HG03520 (cell line): ENCODE results near the gene CEP350.
"Not testable (repeated sequence)": the region's sequence is repeated elsewhere in the genome, so short reads cannot be mapped to it uniquely, and the experiment has no call there.

Experiments
- ATAC-seq: cut with Tn5 transposase; IDR thresholded peaks from one replicate; pipeline ENCODE4 v1.9.1; 2021; ENCODE audit warnings: mild to moderate bottlenecking, moderate library complexity; ENCODE audit not compliant: unreplicated experiment

CEP350 gene

DNA sequence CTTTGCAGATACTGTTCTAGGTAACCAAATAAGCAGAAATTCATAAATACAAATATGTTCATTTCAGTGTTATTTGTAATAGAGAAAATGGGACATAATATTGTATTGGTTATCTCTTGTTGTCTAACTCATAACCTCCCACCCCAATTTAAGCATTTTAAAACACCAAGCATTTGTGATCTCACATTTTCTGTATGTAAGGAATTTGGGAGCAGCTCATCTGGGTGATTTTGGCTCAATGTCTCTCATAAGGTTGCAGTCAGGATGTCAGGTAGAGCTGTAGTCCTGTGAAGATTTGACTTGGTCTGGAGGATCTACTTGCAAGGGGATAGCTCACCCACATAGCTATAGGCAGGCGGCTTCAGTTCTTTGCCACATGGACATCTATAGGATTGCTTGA is 29.5 kb downstream of the CEP350 start:
- ATAC-seq: no peak

DNA sequence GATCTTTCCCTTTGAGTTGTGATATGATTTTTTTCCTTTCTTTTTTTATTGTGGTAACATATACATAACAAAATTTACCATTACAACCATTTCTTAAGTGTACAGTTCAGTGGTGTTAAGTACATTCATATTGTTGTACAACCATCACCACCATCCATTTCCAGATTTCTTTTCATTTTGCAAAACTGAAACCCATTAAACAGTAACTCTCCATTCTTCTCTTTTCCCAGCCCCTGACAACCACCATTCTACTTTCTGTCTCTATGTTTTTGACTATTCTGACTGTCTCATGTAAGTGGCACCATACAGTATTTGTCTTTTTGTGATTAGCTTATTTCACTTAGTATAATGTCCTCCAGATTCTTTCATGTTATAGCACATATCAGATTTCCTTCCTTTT is 30.3 kb downstream of the CEP350 start:
- ATAC-seq: no peak

DNA sequence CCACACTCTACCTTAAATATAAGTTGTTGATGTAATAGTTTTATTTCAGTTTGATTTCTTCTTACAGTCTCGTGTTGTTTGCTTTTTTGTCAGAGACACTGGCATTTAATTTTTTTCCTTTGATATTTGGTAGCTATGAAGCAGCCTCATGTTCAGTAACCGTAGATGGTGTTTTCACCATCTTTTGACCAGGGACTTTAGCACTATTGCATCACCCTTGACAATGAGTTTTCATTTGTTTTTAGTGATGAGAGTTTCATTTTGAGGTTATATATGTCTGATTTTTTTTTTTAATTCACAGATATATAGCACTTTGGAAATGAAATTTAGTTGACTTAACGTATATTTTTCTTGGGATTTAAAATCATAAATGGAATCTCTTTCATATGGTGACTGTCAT is 36.2 kb downstream of the CEP350 start:
- ATAC-seq: no peak

DNA sequence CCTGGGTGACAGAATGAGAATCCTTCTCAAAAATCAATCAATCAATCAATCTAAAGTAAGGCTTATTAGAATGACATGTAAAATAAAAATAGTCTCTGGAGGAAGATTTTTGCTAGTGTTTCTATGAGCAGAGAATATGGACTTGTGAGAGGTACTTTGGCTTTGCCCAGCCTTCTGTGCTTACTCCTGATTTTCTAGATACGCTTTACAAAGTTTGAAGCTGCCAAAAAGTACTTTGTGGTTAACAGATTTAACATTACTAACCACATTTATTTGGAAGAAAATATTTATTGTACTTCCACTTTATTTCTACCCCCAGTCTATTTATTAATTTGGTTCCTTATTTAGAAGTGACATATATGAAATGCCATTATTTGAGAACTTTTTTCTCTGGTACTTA is 41.0 kb downstream of the CEP350 start:
- ATAC-seq: no peak

DNA sequence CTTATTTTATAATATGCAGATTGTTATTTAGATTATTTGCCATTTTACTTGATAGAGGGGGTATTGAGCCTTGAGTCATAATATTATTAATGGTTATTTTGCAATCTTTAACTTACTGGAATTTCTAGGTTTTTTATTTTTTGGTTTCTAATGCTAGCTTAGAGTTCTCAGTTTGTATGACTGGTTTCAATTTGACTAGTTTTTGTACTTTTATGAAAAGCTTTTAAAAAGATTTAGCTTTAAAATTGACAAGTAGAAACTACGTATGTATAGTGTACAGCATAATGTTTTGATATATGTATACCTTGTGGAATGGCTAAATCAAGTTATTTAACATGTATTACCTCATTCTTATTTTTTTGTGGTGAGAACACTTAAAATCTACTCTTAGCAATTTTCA is 41.5 kb downstream of the CEP350 start:
- ATAC-seq: no peak

DNA sequence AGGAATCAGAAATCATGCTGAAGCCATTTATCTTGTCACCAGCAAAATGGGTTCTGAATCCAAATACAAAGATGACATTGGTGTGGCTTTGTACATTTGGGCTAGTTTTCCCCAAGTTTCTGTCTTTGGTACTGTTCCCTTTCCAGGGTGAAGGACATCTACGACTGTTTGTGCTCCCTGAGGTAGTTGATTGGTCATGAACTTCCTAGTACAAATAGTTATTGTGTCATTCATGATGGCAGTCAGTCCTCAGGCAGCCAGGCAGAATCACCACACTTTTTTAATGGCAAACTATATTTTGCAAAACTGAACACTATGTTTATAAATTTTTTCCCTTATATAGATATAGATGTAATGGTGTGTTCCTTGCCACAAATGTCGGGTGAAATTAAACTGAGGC is 46.0 kb downstream of the CEP350 start:
- ATAC-seq: no peak

DNA sequence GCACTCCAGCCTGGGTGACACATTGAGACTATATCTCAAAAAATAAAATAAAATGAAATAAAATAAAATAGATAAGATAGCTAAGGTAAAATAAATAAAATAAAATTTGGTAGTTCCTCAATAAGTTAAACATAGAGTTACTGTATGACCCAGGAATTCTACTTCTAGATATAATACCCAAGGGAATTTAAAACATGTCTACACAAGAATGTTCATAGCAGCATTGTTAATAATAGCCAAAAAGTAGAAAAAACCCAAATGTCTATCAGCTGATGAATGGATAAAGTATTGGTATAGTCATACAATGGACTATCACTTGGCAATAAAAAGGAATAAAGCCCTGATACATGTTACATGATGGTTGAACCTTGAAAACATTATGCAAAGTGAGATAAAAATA is 47.8 kb downstream of the CEP350 start:
- ATAC-seq: no peak

DNA sequence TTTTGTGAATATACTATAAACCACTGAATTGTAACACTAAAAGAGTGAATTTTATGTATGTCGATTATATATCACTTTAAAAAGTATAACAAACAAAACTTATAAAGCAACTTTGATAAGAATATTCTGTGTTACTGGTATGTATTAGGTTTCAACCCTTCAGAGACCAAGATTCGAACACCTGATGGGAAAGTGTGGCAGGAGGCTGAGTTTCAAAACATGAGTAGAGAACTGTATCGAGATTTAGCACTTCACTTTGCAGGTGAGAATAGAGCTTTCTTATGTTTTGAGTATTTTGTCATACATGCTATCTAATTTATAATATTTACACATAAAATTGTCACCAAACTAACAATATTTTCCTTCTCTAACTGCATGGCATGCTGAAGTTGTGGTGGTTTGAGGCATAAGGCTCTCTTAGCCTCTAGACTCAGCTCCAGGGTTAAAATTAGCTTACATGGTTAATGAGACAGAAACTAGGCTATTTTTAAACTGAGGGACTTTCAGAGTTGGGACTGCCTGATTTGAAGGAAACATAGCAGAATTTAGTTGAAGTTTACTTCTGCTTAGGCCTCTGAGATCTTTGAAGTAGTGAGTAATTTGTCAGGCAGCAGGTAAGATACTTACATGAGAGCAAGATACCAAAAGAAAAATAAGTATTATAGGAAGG is 48.6 kb downstream of the CEP350 start:
- peak; percentile 77 for ATAC-seq

DNA sequence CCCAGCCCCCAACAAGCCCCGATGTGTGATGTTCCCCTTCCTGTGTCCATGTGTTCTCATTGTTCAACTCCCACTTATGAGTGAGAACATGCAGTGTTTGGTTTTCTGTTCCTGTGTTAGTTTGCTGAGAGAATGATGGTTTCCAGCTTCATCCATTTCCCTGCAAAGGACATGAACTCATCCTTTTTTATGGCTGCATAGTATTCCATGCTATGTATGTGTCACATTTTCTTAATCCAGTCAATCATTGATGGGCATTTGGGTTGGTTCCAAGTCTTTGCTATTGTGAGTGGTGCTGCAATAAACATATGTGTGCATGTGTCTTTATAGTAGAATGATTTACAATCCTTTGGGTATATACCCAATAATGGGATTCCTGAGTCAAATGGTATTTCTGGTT is 52.2 kb downstream of the CEP350 start:
- ATAC-seq: not testable (repeated sequence)

DNA sequence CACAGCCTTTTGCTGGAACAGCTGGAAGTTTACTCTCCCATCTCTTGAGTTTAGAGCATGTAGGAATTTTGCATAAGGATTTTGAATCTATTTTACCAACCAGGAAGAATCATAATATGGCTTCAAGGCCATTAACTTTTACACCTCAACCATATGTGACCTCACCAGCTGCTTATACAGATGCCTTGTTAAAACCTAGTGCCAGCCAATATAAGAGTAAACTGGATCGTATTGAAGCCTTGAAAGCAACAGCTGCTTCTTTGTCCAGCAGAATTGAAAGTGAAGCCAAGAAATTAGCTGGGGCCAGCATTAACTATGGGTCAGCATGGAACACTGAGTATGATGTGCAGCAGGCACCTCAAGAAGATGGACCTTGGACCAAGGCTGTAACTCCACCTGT is 65.4 kb downstream of the CEP350 start:
- no peak for ATAC-seq

DNA sequence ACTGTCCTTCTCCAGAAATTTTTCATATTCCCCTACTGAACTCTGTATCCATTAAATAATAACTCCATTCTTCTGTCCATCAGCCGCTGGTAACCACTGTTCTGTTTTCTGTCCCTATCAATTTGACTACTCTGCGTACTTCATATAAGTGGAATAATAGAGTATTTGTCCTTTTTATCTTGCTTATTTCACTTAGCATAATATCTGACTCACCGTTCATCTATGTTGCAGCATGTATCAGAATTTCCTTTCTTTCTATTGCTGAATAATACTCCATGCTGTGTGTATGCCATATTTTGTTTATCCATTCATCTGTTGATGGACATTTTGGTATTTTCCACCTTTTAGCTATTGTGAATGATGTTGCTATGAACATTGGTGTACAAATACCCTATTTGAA is 71.9 kb downstream of the CEP350 start:
- no peak for ATAC-seq

DNA sequence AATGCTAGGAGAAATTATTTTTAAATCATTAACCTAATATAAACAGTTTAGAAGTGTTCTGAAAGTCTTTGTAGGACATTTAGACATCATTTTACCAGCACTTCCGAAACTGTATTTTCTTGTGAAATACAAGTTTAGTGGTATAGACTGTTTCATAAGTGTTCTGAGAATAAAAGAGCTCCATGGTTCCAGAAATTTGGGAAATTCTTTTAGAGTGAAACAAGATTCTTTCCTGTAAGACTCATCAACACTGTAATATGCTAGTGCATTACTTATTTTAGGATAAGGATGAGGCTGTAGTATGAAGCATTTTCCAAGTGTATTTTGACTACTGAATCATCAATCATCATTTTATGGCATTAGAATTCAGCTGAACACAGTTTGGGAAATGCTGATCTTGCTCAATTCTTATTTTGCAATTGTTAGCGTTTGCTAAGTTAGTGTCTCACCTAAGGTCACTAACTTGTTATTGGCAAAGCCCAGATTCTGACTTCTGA is 73.4 kb downstream of the CEP350 start:
- ATAC-seq: no peak

DNA sequence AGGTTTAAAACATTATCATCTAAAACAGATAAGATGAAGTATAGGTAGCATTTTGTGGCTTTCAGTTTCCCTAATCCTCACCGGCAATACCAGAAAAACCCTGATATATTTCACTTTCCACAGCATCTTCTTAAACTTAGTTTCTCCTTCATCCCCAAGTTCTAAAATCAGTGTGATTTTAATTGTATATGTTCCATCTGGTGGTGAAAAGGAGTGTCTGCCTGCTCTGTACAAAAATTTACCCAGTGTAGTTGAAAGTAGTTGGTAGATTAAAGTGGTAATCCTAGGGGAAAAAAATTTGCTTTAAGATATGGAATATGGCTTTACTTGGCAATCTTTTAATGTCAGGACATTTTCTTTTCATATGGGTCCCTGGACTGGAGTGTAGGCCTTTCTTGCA is 74.3 kb downstream of the CEP350 start:
- ATAC-seq: no peak

DNA sequence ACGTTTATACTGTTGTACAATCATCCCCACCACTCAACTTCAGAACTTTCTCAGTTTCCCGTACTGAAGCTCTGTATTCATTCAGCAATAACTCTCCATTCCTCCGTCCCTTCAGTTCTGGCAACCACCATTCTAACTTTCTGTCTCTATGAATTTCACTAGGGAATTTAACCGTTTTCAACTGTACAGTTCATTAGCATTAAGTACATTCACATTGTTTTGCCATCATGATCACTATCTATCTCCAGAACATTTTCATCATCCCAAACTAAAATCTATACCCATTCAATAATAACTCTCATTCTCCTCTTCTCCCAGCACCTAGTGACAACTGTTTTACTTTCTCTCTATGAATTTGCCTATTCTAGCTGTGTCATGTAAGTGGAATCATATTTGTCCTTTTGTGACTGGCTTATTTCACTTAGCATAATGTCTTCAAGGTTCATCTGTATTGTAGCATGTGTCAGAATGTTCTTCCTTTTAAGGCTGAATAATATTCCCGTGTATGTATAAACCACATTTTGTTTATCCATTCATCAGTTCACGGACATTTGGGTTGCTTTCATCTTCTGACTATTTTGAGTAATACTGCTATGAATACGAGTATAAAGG is 75.0 kb downstream of the CEP350 start:
- no peak for ATAC-seq

DNA sequence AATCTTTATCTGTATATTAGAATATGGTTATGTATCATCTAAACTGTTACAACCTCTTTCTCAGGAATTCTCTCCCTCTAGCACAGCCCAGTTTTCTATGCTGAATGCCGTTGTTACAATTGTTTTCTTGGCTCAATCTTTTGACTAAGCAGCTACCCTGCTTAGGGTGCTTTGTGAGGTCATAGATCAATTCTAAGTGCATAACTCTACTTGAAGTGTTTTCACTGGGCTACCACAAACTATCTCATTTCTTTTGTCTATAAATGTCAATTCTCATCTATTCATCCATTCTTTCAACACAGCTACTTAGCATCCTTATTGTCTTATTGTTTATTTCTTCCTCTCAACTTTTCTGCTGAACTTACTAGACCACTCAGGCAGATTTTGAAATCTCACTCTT is 77.1 kb downstream of the CEP350 start:
- ATAC-seq: no peak

DNA sequence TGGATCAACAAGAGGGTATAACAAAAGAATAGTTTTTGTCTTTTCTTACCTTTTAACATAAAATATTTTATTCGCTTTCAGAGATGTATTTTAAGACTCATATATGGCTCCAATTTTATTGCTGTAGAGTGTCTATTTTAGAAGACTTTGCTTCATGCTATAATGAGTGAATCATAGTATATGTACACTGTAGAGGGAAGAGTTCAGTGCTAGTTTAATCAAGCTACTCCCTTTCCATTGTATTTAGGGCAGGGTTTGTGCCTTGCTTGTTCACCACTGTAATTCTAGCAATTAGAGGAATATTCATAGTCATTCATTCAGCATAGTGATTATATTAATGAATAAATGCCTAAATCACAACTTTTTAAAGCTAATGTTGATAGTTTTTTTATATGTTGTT is 78.8 kb downstream of the CEP350 start:
- no peak for ATAC-seq

DNA sequence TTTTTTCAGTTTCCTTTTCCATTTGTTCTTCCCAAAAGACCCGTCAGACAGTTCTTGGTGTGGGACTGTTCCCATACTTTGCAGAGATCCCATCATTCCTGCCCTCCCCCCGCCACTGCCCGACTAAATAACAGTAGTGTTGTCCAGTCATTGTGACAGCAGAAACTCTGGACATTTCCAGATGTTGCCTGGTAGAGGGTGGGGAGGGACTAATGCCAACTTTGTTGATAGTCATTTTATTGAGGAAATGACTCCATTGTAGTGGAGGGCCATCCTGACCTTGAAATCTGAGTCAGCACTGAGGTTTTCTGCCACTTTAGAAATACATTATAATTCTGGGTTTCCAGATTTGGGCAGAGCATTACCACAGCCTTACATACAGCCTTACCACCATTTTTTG is 85.4 kb downstream of the CEP350 start:
- ATAC-seq: no peak

DNA sequence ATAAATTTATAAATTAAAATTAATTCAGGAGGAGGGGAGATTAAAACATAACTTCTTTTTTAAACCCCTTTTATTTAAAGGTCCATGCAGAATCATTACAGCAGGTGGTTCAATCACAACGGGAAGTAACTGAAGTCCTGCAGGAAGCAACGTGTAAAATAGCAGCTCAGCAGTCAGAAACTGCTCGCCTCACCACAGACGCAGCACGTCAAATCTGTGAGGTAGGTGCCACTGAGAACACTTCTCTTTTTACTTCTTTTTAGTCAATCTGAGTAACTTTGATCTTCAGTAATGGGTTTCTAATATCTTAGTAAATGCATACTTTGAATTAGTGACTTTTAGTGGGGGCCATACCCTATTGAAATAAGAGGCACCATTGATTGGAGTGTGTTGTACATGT is 87.0 kb downstream of the CEP350 start:
- ATAC-seq: no peak

DNA sequence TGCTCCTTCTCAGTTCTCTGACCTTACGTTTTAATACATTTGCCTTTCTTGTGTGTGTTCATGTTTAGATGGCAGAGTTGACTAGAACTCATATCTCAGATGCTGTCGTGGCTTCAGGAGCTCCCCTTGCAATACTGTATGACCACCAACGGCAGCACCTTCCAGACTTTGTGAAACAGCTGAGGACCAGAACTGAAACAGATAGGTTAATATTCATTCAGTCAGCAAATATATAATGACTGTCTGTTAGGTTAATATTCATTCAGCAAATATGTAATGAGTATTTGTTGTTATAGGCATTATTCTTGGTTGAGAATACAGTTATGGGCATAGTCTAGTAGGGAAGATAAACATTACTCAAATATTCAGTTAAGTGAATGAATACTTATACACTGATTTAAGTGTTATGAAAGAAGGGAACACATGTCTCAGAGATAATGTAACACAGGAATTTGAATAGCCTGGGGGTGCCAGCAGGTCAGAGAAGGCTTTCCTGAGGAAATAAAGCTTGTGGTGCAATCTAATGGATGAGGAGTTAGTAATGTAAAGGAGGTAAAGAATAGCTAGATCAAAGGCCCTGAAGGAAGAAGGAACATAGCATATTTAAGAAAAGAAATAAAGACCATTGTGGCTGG is 88.5 kb downstream of the CEP350 start:
- no peak for ATAC-seq

DNA sequence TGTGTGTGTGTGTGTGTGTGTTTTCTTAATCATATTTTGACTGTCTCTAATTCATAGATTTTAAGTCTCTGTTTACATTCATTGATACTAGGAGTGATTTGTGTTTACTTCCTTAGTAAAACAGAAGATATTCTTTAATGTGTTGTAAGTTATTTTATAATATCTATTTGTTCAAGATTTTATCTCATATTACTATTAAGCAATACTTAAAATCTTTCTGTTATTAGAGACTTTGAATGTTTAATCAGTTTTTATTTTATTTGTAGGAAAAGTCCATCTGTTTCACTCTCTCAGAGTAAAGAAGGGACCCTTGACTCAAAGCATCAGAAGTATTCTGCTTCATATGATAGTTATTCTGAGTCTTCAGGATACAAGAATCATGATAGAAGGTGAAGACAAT is 89.2 kb downstream of the CEP350 start:
- ATAC-seq: no peak

DNA sequence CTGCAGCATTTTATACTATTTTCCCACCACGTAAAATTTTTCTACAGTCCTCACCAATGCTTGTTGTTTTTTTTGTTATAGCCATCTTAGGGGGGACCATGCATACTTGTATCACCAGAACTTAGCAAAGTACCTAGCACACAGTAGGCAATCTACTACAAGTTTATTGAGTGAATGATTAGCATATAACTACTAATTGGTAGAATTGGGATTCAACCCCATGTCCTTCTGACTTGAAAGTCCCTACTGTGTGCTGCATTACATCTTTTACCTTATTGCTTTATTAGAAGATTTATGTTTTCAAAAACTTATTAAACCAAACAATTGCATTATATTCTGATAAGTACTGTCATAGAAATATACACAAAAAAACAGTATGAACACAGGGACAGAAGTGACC is 92.1 kb downstream of the CEP350 start:
- ATAC-seq: no peak
